Lower leg skin (tissue), 3 donors: ENCODE measurements around the gene SLC16A12.

Experiments used
- POLR2A ChIP-seq, 2 donors: fragments of 450-650 bp; IDR thresholded peaks; one replicate each; pipeline ENCODE4 v1.6.1; 2016 to 2017; ENCODE audit warnings: antibody characterized with exemption in 2 of 2, mild to moderate bottlenecking in 1 of 2, moderate library complexity in 1 of 2
- TF ChIP-seq, protein P1 (sequence below), 3 donors: fragments of 450-650 bp; IDR thresholded peaks; one replicate each; pipeline ENCODE4 v1.5.1; 2016; ENCODE audit warnings: antibody characterized with exemption in 3 of 3, mild to moderate bottlenecking in 3 of 3, moderate library complexity in 2 of 3

DNA sequence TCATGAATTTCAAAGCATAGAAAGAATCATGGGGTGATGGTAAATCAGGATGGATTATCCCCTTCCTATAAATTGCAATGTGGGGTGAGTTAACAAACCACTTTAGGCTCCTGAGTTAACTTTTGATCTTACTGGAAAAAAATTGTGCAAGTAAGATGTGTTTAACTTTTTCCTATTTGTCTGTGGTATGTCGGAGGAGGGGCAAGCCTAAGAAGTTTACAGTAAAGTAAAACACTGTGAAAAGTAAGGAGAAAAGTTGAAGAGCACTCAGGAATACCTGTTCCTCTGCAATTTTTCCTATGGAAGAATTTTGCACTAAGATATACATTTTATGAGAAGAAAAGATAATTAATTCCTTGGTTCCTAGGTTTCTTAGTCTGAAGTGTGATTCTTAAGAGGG, 76.6 kb downstream of the SLC16A12 start:
- TF ChIP-seq, protein P1, sequence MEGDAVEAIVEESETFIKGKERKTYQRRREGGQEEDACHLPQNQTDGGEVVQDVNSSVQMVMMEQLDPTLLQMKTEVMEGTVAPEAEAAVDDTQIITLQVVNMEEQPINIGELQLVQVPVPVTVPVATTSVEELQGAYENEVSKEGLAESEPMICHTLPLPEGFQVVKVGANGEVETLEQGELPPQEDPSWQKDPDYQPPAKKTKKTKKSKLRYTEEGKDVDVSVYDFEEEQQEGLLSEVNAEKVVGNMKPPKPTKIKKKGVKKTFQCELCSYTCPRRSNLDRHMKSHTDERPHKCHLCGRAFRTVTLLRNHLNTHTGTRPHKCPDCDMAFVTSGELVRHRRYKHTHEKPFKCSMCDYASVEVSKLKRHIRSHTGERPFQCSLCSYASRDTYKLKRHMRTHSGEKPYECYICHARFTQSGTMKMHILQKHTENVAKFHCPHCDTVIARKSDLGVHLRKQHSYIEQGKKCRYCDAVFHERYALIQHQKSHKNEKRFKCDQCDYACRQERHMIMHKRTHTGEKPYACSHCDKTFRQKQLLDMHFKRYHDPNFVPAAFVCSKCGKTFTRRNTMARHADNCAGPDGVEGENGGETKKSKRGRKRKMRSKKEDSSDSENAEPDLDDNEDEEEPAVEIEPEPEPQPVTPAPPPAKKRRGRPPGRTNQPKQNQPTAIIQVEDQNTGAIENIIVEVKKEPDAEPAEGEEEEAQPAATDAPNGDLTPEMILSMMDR (IDR thresholded peaks at IDR 0.05), result no peak
- TF ChIP-seq POLR2A (IDR thresholded peaks at IDR 0.05), result no peak
